SK-N-SH (cell line): Measurements from ENCODE around the gene FOXP1.

Experiments
- CTCF ChIP-seq: fragments of 200-600 bp; sonication (generic); IDR thresholded peaks from 2 replicates; pipeline ENCODE4 v1.6.1; 2017; ENCODE audit warnings: antibody characterized with exemption, mild to moderate bottlenecking, moderate library complexity
- EP300 ChIP-seq, 2 experiments: IDR thresholded peaks; 2 replicates each; pipeline versions ENCODE4 v1.4.0 to v1.6.1; 2012; ENCODE audit warnings: borderline replicate concordance in 1 of 2, low read depth in 1 of 2, low read length in 1 of 2
- FOXM1 ChIP-seq: IDR thresholded peaks from 2 replicates; pipeline ENCODE4 v1.4.0; 2012; ENCODE audit warnings: low read depth, mild to moderate bottlenecking
- JUND ChIP-seq: IDR thresholded peaks from 2 replicates; pipeline ENCODE4 v1.4.0; 2012
- MEF2A ChIP-seq: IDR thresholded peaks from 2 replicates; pipeline ENCODE4 v1.4.0; 2012; ENCODE audit warnings: low read depth, borderline replicate concordance
- NRF1 ChIP-seq: IDR thresholded peaks from 2 replicates; pipeline ENCODE4 v1.6.1; 2012; ENCODE audit warnings: low read depth, mild to moderate bottlenecking, low read length
- RAD21 ChIP-seq: IDR thresholded peaks from 2 replicates; pipeline ENCODE4 v1.6.1; 2012; ENCODE audit warnings: mild to moderate bottlenecking, low read length
- SIN3A ChIP-seq: IDR thresholded peaks from 2 replicates; pipeline ENCODE4 v1.6.1; 2012; ENCODE audit warnings: low read depth, mild to moderate bottlenecking, low read length, moderate library complexity, borderline replicate concordance
- TAF1 ChIP-seq: IDR thresholded peaks from 2 replicates; pipeline ENCODE4 v1.6.1; 2012; ENCODE audit warnings: low read depth, mild to moderate bottlenecking, low read length, moderate library complexity, borderline replicate concordance
- TCF12 ChIP-seq: IDR thresholded peaks from 2 replicates; pipeline ENCODE4 v1.4.0; 2012
- YY1 ChIP-seq: IDR thresholded peaks from 2 replicates; pipeline ENCODE4 v1.4.0; 2012; ENCODE audit warnings: low read depth, mild to moderate bottlenecking
- ZBTB33 ChIP-seq: IDR thresholded peaks from 2 replicates; pipeline ENCODE4 v1.4.0; 2012; ENCODE audit warnings: low read depth, borderline replicate concordance

- TF ChIP-seq CTCF, result no peak
- TF ChIP-seq YY1, result no peak
- TF ChIP-seq NRF1, result no peak
- no peak for TF ChIP-seq TAF1
- TF ChIP-seq RAD21, result no peak
- no peak for TF ChIP-seq MEF2A
- no peak for TF ChIP-seq ZBTB33
- TF ChIP-seq EP300 (IDR thresholded peaks at IDR 0.05; ENCODE audit: borderline replicate concordance in 1 of 2, low read depth in 1 of 2, low read length in 1 of 2), result no peak
- no peak for TF ChIP-seq JUND
- no peak for TF ChIP-seq SIN3A
- no peak for TF ChIP-seq FOXM1
- TF ChIP-seq TCF12, result no peak
These were observed 449.7 kb downstream of the FOXP1 start for GRCh38 chr3:71133865-71134264.
